Frontal cortex (tissue), 4 donors: Measurements from ENCODE around the gene HEXIM2. TPM values are rescaled to one million over a fixed set of nuclear protein-coding genes. Genes with fewer than 3 reads are reported as not detected.
A peak's percentile ranks its signal among the peaks of the same experiment; 100 is the strongest.

Experiments
- DNase-seq, 2 donors: peaks; one replicate each; pipeline ENCODE4 v3.0.0; 2012; ENCODE audit warnings: low spot score in 2 of 2
- FAIRE-seq: peaks from 2 replicates; lab custom pipeline; 2012; peaks lifted over from hg19 to GRCh38; lab: Jason Lieb, UNC
- total RNA-seq: library from RNA; depleted of rRNA; stranded (reverse); fragments of >200 nt; gene quantifications from one replicate; pipeline ENCODE4 v1.2.3, GENCODE V29; 2014
- donor health status: control.
- donor health status: control.
- donor health status: control.

Gene HEXIM2
- total RNA-seq, 1 donor from 2014 or later, result 8.2 TPM

GRCh38 chr17:45139533-45139920, 22.1 kb upstream of the HEXIM2 start:
- FAIRE-seq (no peak), DNase-seq (no peak)

- FAIRE-seq, result no peak
- no peak for DNase-seq
Observed at GRCh38 chr17:45143094-45143670, 18.5 kb upstream of the HEXIM2 start.

- peak in 1 of 2 donors; percentile 70 for DNase-seq
- FAIRE-seq, result no peak
Observed at GRCh38 chr17:45143767-45144198, 17.9 kb upstream of the HEXIM2 start.

- DNase-seq, result no peak
- no peak for FAIRE-seq
Observed at GRCh38 chr17:45144199-45145034, 17.3 kb upstream of the HEXIM2 start.

GRCh38 chr17:45145035-45145389, 16.7 kb upstream of the HEXIM2 start:
- FAIRE-seq, result no peak

GRCh38 chr17:45146166-45146565, 15.5 kb upstream of the HEXIM2 start:
- FAIRE-seq (no peak), DNase-seq (no peak)

More at GRCh38 chr17:45145035-45145389, 16.7 kb upstream of the HEXIM2 start:
- no peak for DNase-seq

- DNase-seq, result no peak
- no peak for FAIRE-seq
Observed at GRCh38 chr17:45146592-45146889, 15.1 kb upstream of the HEXIM2 start.

GRCh38 chr17:45146890-45147580, 14.6 kb upstream of the HEXIM2 start:
- no peak for FAIRE-seq
- DNase-seq, result no peak

GRCh38 chr17:45147581-45148182, 14.0 kb upstream of the HEXIM2 start:
- no peak for FAIRE-seq

GRCh38 chr17:45148183-45149036, 13.3 kb upstream of the HEXIM2 start, which contains the start of gene HEXIM1:
TSS of gene HEXIM1 (plus strand) at chr17:45148475. CDS start at chr17:45149191, 716 bp downstream.
- peak; percentile 90 for FAIRE-seq

More at GRCh38 chr17:45147581-45148182, 14.0 kb upstream of the HEXIM2 start:
- peak; percentile 71 to 81 for DNase-seq

GRCh38 chr17:45149037-45149668, 12.5 kb upstream of the HEXIM2 start:
- FAIRE-seq (no peak), DNase-seq (peak; percentile 76 to 79)

More at GRCh38 chr17:45148183-45149036, 13.3 kb upstream of the HEXIM2 start, which contains the start of gene HEXIM1:
- DNase-seq, result peak; percentile 93 to 94

GRCh38 chr17:45149669-45150664, 11.7 kb upstream of the HEXIM2 start:
- DNase-seq (no peak), FAIRE-seq (no peak)

- DNase-seq (no peak), FAIRE-seq (no peak)
Observed at GRCh38 chr17:45150911-45151809, 10.5 kb upstream of the HEXIM2 start.

GRCh38 chr17:45155029-45155428, 6.6 kb upstream of the HEXIM2 start:
- no peak for FAIRE-seq

GRCh38 chr17:45155483-45155882, 6.2 kb upstream of the HEXIM2 start:
- no peak for DNase-seq
- FAIRE-seq, result no peak

More at GRCh38 chr17:45155029-45155428, 6.6 kb upstream of the HEXIM2 start:
- DNase-seq, result no peak

- DNase-seq (no peak), FAIRE-seq (no peak)
Observed at GRCh38 chr17:45156242-45156641, 5.4 kb upstream of the HEXIM2 start.
